Panc1 (cell line): ENCODE measurements around the gene KCNMB3.

ENCODE experiments used
- CTCF ChIP-seq: fragments of 450-650 bp; IDR thresholded peaks from 2 replicates; pipeline ENCODE4 v1.5.1; 2017; ENCODE audit warnings: mild to moderate bottlenecking
- POLR2AphosphoS5 ChIP-seq: IDR thresholded peaks from 2 replicates; pipeline ENCODE4 v1.6.1; 2012; ENCODE audit warnings: mild to moderate bottlenecking, low read depth, low read length, moderate library complexity
- REST ChIP-seq, 2 experiments: IDR thresholded peaks; 2 replicates each; pipeline ENCODE4 v1.6.1; 2011 to 2012; ENCODE audit warnings: low read depth in 2 of 2, control low read depth in 1 of 2, low read length in 1 of 2, mild to moderate bottlenecking in 1 of 2, moderate library complexity in 1 of 2; ENCODE audit not compliant: insufficient read depth in 1 of 2
- SIN3A ChIP-seq: IDR thresholded peaks from 2 replicates; pipeline ENCODE4 v1.6.1; 2012; ENCODE audit warnings: low read depth, mild to moderate bottlenecking, low read length, moderate library complexity, borderline replicate concordance; ENCODE audit not compliant: insufficient read depth
- TCF7L2 ChIP-seq: IDR thresholded peaks from 2 replicates; pipeline ENCODE4 v1.6.1; 2011; ENCODE audit warnings: mild to moderate bottlenecking, low read depth, low read length, inconsistent platforms

GRCh38 chr3:179299316-179299715 is 48.4 kb upstream of the KCNMB3 start:
- TF ChIP-seq CTCF = no peak
- TF ChIP-seq TCF7L2 = no peak
- TF ChIP-seq POLR2AphosphoS5 = no peak
- no peak for TF ChIP-seq SIN3A
- no peak for TF ChIP-seq REST (IDR thresholded peaks at IDR 0.05; ENCODE audit: insufficient read depth in 1 of 2, low read depth in 2 of 2, low read length in 1 of 2)
